Breast epithelium (tissue), 3 donors: ENCODE measurements around the gene MPP3.

Experiments
- CTCF ChIP-seq, 3 donors: fragments of 450-650 bp; IDR thresholded peaks; one replicate each; pipeline ENCODE4 v1.5.1; 2016 to 2017; ENCODE audit warnings: antibody characterized with exemption in 3 of 3, mild to moderate bottlenecking in 3 of 3, moderate library complexity in 3 of 3
- POLR2A ChIP-seq: fragments of 450-650 bp; IDR thresholded peaks from one replicate; pipeline ENCODE4 v1.6.1; 2016; ENCODE audit warnings: antibody characterized with exemption, mild to moderate bottlenecking, moderate library complexity
- POLR2AphosphoS5 ChIP-seq, 3 donors: sonication (generic); formaldehyde crosslinking; IDR thresholded peaks; one replicate each; pipeline ENCODE4 v1.6.1; 2017; ENCODE audit warnings: antibody characterized with exemption in 3 of 3

- no peak for TF ChIP-seq POLR2AphosphoS5 (IDR thresholded peaks at IDR 0.05)
- no peak for TF ChIP-seq CTCF (IDR thresholded peaks at IDR 0.05)
- no peak for TF ChIP-seq POLR2A
Measured at GRCh38 chr17:43855061-43855460, 22.1 kb upstream of the MPP3 start.
